Caco-2 (cell line): Measurements from ENCODE around the gene ZDHHC13. TPM values are rescaled to one million over a fixed set of nuclear protein-coding genes. Genes with fewer than 3 reads are reported as not detected.
A peak's percentile ranks its signal among the peaks of the same experiment; 100 is the strongest.

Source experiments
- BruUV-seq: library from RNA; stranded (reverse); fragments of 400-500 nt; replicated peaks from 2 replicates; lab custom pipeline; 2021; lab: Mats Ljungman, UMichigan
- CTCF ChIA-PET: fragments of 300-600 bp; sonication (Branson Sonifier 250); formaldehyde crosslinking; loops from one replicate; lab custom pipeline; 2022; ENCODE audit warnings: antibody characterized with exemption; lab: Charles Lee
- POLR2A ChIA-PET: fragments of 300-600 bp; sonication (Branson Sonifier 250); formaldehyde crosslinking; loops from one replicate; lab custom pipeline; 2022; ENCODE audit warnings: antibody characterized with exemption; lab: Charles Lee
- DNase-seq, 2 experiments: peaks; one replicate each; pipeline versions ENCODE4 v3.0.0 to v3.0.0-alpha.2; 2020 to 2022
- H3K27me3 ChIP-seq: replicated peaks from 2 replicates; pipeline ENCODE4 v1.6.0; 2011; ENCODE audit warnings: low read length; ENCODE audit not compliant: control insufficient read depth, insufficient read depth
- H3K36me3 ChIP-seq: 2 replicates; pipeline ENCODE4 v1.5.1; 2011; ENCODE audit warnings: low read length; ENCODE audit not compliant: control insufficient read depth, insufficient read depth
- H3K4me1 ChIP-seq: fragments of 250-450 bp; sonication (Bioruptor Pico); 2 replicates; pipeline ENCODE4 v1.5.1; 2020; ENCODE audit warnings: mild to moderate bottlenecking
- H3K4me3 ChIP-seq: 2 replicates; pipeline ENCODE4 v1.5.1; 2011; ENCODE audit warnings: low read depth, mild to moderate bottlenecking, control low read depth, low read length
- H3K9me3 ChIP-seq: fragments of 250-450 bp; sonication (Bioruptor Pico); 2 replicates; pipeline ENCODE4 v1.5.1; 2020; ENCODE audit warnings: mild to moderate bottlenecking, moderate library complexity
- H3K27ac Mint-ChIP-seq: one replicate; pipeline ENCODE4 v1.8.0; 2022; ENCODE audit warnings: mixed read lengths; ENCODE audit not compliant: unreplicated experiment
- H3K27me3 Mint-ChIP-seq: one replicate; pipeline ENCODE4 v1.8.0; 2022; ENCODE audit warnings: mixed read lengths; ENCODE audit not compliant: insufficient read depth, unreplicated experiment
- H3K36me3 Mint-ChIP-seq: one replicate; pipeline ENCODE4 v1.8.0; 2022; ENCODE audit warnings: mild to moderate bottlenecking, mixed read lengths; ENCODE audit not compliant: insufficient read depth, unreplicated experiment
- H3K4me1 Mint-ChIP-seq: one replicate; pipeline ENCODE4 v1.8.0; 2022; ENCODE audit warnings: low read depth, mixed read lengths; ENCODE audit not compliant: unreplicated experiment
- H3K4me3 Mint-ChIP-seq: one replicate; pipeline ENCODE4 v1.8.0; 2022; ENCODE audit warnings: mild to moderate bottlenecking, moderate library complexity, mixed read lengths; ENCODE audit not compliant: unreplicated experiment
- H3K9me3 Mint-ChIP-seq: one replicate; pipeline ENCODE4 v1.8.0; 2022; ENCODE audit warnings: mixed read lengths; ENCODE audit not compliant: unreplicated experiment
- CTCF ChIP-seq, 2 experiments: fragments of 200-600 bp in 1 of 2; IDR thresholded peaks; 1 replicate in 1 of 2; 2 replicates in 1 of 2; pipeline versions ENCODE4 v1.5.1 to v1.8.0; 2011 to 2022; ENCODE audit warnings: antibody characterized with exemption in 1 of 2, control low read depth in 1 of 2, inconsistent platforms in 1 of 2, low read depth in 1 of 2, low read length in 1 of 2, mild to moderate bottlenecking in 1 of 2, moderate library complexity in 1 of 2; ENCODE audit not compliant: insufficient read depth in 1 of 2, severe bottlenecking in 1 of 2, unreplicated experiment in 1 of 2
- intact Hi-C: fragments of 100-400 bp; cut with micrococcal nuclease; formaldehyde crosslinking; loops from one replicate; pipeline ENCODE4 v1.10.0; 2022; ENCODE audit not compliant: unreplicated experiment
- total RNA-seq: library from RNA; stranded (reverse); gene quantifications from 2 replicates; pipeline ENCODE4 v1.2.3, GENCODE V29; 2022

Gene ZDHHC13
- total RNA-seq, 1 experiment from 2014 or later: 21.8 TPM

- Histone ChIP-seq H3K27me3 (no peaks in the 10 kb centered on the region), H3K9me3 (no peaks in the 10 kb centered on the region), H3K4me1 (peaks cover 17% of the 10 kb centered on the region), H3K36me3 (no peaks in the 10 kb centered on the region), H3K4me3 (no peak overlapping the region)
- Mint-ChIP-seq H3K36me3 (peaks cover 30% of the 10 kb centered on the region), H3K27ac (no peak overlapping the region), H3K27me3 (no peaks in the 10 kb centered on the region), H3K9me3 (no peaks in the 10 kb centered on the region), H3K4me3 (no peak overlapping the region), H3K4me1 (peaks cover 20% of the 10 kb centered on the region)
- TF ChIP-seq CTCF (IDR thresholded peaks at IDR 0.05; ENCODE audit: insufficient read depth in 1 of 2, low read depth in 1 of 2, low read length in 1 of 2, severe bottlenecking in 1 of 2, unreplicated experiment in 1 of 2): no peak
- intact Hi-C loops: loop anchor here (1.0 to 5.0 kb wide), 2 partner anchors 45 to 66 kb away; partner anchors contain the start of gene E2F8
- POLR2A ChIA-PET: no interaction called here
- peak; percentile 44 for DNase-seq
- BruUV-seq: no TSS peak
- CTCF ChIA-PET: no interaction called here
These were observed 59.7 kb downstream of the ZDHHC13 start for GRCh38 chr11:19176629-19177186.

GRCh38 chr11:19181531-19182261 lies 64.7 kb downstream of the ZDHHC13 start:
- Mint-ChIP-seq H3K9me3 (peaks cover 9% of the 10 kb centered on the region), H3K4me3 (no peak overlapping the region), H3K27ac (no peak overlapping the region), H3K27me3 (no peaks in the 10 kb centered on the region), H3K36me3 (peaks cover 6% of the 10 kb centered on the region), H3K4me1 (peaks cover 10% of the 10 kb centered on the region)
- H3K9me3 ChIP-seq: no peaks in the 10 kb centered on the region
- no TSS peak for BruUV-seq
- no peak for DNase-seq
- ChIA-PET POLR2A (no interaction called here), CTCF (no interaction called here)
- H3K4me3 ChIP-seq: no peak overlapping the region
- H3K27me3 ChIP-seq: no peaks in the 10 kb centered on the region
- TF ChIP-seq CTCF (IDR thresholded peaks at IDR 0.05; ENCODE audit: insufficient read depth in 1 of 2, low read depth in 1 of 2, low read length in 1 of 2, severe bottlenecking in 1 of 2, unreplicated experiment in 1 of 2): no peak
- H3K36me3 ChIP-seq: no peaks in the 10 kb centered on the region
- peaks cover 9% of the 10 kb centered on the region for H3K4me1 ChIP-seq
- intact Hi-C loops: no loop called here

- Histone ChIP-seq H3K27me3 (no peaks in the 10 kb centered on the region), H3K9me3 (no peaks in the 10 kb centered on the region), H3K4me3 (no peak overlapping the region), H3K36me3 (no peaks in the 10 kb centered on the region), H3K4me1 (no peaks in the 10 kb centered on the region)
- H3K27me3 Mint-ChIP-seq: no peaks in the 10 kb centered on the region
- BruUV-seq: no TSS peak
- no peak for DNase-seq
- POLR2A ChIA-PET: no interaction called here
- CTCF ChIA-PET: no interaction called here
- intact Hi-C loops: no loop called here
- peaks cover 9% of the 10 kb centered on the region for H3K9me3 Mint-ChIP-seq
- peak overlapping the region; percentile 8 for H3K27ac Mint-ChIP-seq
- peaks cover 3% of the 10 kb centered on the region for H3K4me1 Mint-ChIP-seq
- no peak for TF ChIP-seq CTCF (IDR thresholded peaks at IDR 0.05; ENCODE audit: insufficient read depth in 1 of 2, low read depth in 1 of 2, low read length in 1 of 2, severe bottlenecking in 1 of 2, unreplicated experiment in 1 of 2)
- no peaks in the 10 kb centered on the region for H3K36me3 Mint-ChIP-seq
- H3K4me3 Mint-ChIP-seq: no peak overlapping the region
These were observed 66.7 kb downstream of the ZDHHC13 start for GRCh38 chr11:19183646-19184045.
